ENCODE measurements around the gene MRPL34.
"Not testable (repeated sequence)": the region's sequence is repeated elsewhere in the genome, so short reads cannot be mapped to it uniquely, and the experiment has no call there.

MRPL34 gene

GRCh38 chr19:17275441-17276175, 30.1 kb upstream of the MRPL34 start:
- Mint-ChIP-seq H3K4me3 (no peak overlapping the region), H3K27ac (no peak overlapping the region), H3K36me3 (ENCODE audit: low read depth) (peaks cover 37% of the 10 kb centered on the region)

GRCh38 chr19:17279436-17279835, 26.2 kb upstream of the MRPL34 start:
- H3K27me3 Mint-ChIP-seq: no peaks in the 10 kb centered on the region
- no peak overlapping the region for H3K4me3 Mint-ChIP-seq
- H3K9me3 Mint-ChIP-seq: no peaks in the 10 kb centered on the region
- peaks cover 32% of the 10 kb centered on the region for H3K36me3 Mint-ChIP-seq (ENCODE audit: low read depth)
- H3K27ac Mint-ChIP-seq: no peak overlapping the region
- H3K4me1 Mint-ChIP-seq (ENCODE audit: low read depth): peaks cover 6% of the 10 kb centered on the region

More at GRCh38 chr19:17275441-17276175, 30.1 kb upstream of the MRPL34 start:
- H3K27me3 Mint-ChIP-seq: no peaks in the 10 kb centered on the region
- no peaks in the 10 kb centered on the region for H3K9me3 Mint-ChIP-seq
- no peaks in the 10 kb centered on the region for H3K4me1 Mint-ChIP-seq (ENCODE audit: low read depth)

GRCh38 chr19:17281391-17282304, 24.0 kb upstream of the MRPL34 start, which contains the start of gene ANKLE1:
Gene ANKLE1 (plus strand): TSS chr19:17281901. CDS start chr19:17281921, 20 bp downstream.
- peaks cover 6% of the 10 kb centered on the region for H3K4me1 Mint-ChIP-seq (ENCODE audit: low read depth)
- H3K27me3 Mint-ChIP-seq: no peaks in the 10 kb centered on the region
- no peaks in the 10 kb centered on the region for H3K9me3 Mint-ChIP-seq
- peaks cover 33% of the 10 kb centered on the region for H3K36me3 Mint-ChIP-seq (ENCODE audit: low read depth)
- H3K27ac Mint-ChIP-seq: peak within 1 kb of the TSS; percentile 85
- peak within 1 kb of the TSS; percentile 90 for H3K4me3 Mint-ChIP-seq

GRCh38 chr19:17282488-17283125, 23.1 kb upstream of the MRPL34 start:
- Mint-ChIP-seq H3K27ac (peak overlapping the region; percentile 85), H3K4me3 (peak overlapping the region; percentile 90), H3K36me3 (ENCODE audit: low read depth) (peaks cover 28% of the 10 kb centered on the region), H3K9me3 (no peaks in the 10 kb centered on the region), H3K4me1 (ENCODE audit: low read depth) (peaks cover 6% of the 10 kb centered on the region), H3K27me3 (no peaks in the 10 kb centered on the region)

GRCh38 chr19:17283504-17283996, 22.1 kb upstream of the MRPL34 start:
- H3K36me3 Mint-ChIP-seq (ENCODE audit: low read depth): peaks cover 27% of the 10 kb centered on the region
- no peak overlapping the region for H3K27ac Mint-ChIP-seq
- no peaks in the 10 kb centered on the region for H3K27me3 Mint-ChIP-seq
- peaks cover 6% of the 10 kb centered on the region for H3K4me1 Mint-ChIP-seq (ENCODE audit: low read depth)
- H3K4me3 Mint-ChIP-seq: peak overlapping the region; percentile 90
- no peaks in the 10 kb centered on the region for H3K9me3 Mint-ChIP-seq

GRCh38 chr19:17285415-17286135, 20.1 kb upstream of the MRPL34 start:
- H3K36me3 Mint-ChIP-seq (ENCODE audit: low read depth): peaks cover 27% of the 10 kb centered on the region
- no peaks in the 10 kb centered on the region for H3K9me3 Mint-ChIP-seq
- H3K4me1 Mint-ChIP-seq (ENCODE audit: low read depth): peaks cover 6% of the 10 kb centered on the region
- no peak overlapping the region for H3K27ac Mint-ChIP-seq
- H3K4me3 Mint-ChIP-seq: no peak overlapping the region
- H3K27me3 Mint-ChIP-seq: no peaks in the 10 kb centered on the region

- Mint-ChIP-seq H3K9me3 (no peaks in the 10 kb centered on the region), H3K27ac (no peak overlapping the region), H3K36me3 (ENCODE audit: low read depth) (peaks cover 27% of the 10 kb centered on the region), H3K4me1 (ENCODE audit: low read depth) (peaks cover 3% of the 10 kb centered on the region), H3K27me3 (no peaks in the 10 kb centered on the region), H3K4me3 (no peak overlapping the region)
Observed at GRCh38 chr19:17286263-17286662, 19.4 kb upstream of the MRPL34 start.

GRCh38 chr19:17286752-17287151, 18.9 kb upstream of the MRPL34 start:
- Mint-ChIP-seq H3K9me3 (no peaks in the 10 kb centered on the region), H3K27me3 (no peaks in the 10 kb centered on the region), H3K4me1 (ENCODE audit: low read depth) (peaks cover under 1% of the 10 kb centered on the region), H3K36me3 (ENCODE audit: low read depth) (peaks cover 27% of the 10 kb centered on the region), H3K4me3 (no peak overlapping the region), H3K27ac (no peak overlapping the region)

GRCh38 chr19:17289489-17289888, 16.2 kb upstream of the MRPL34 start:
- Mint-ChIP-seq H3K27me3 (no peaks in the 10 kb centered on the region), H3K9me3 (no peaks in the 10 kb centered on the region), H3K4me1 (ENCODE audit: low read depth) (peaks cover 11% of the 10 kb centered on the region), H3K4me3 (no peak overlapping the region), H3K36me3 (ENCODE audit: low read depth) (peaks cover 18% of the 10 kb centered on the region), H3K27ac (no peak overlapping the region)

GRCh38 chr19:17292301-17293074, 13.2 kb upstream of the MRPL34 start:
- peak overlapping the region; percentile 88 for H3K4me3 Mint-ChIP-seq
- H3K27me3 Mint-ChIP-seq: no peaks in the 10 kb centered on the region
- peaks cover 8% of the 10 kb centered on the region for H3K36me3 Mint-ChIP-seq (ENCODE audit: low read depth)
- H3K9me3 Mint-ChIP-seq: no peaks in the 10 kb centered on the region
- H3K4me1 Mint-ChIP-seq (ENCODE audit: low read depth): peaks cover 23% of the 10 kb centered on the region
- peak overlapping the region; percentile 81 for H3K27ac Mint-ChIP-seq

GRCh38 chr19:17293605-17294004, 12.1 kb upstream of the MRPL34 start:
- no peak overlapping the region for H3K4me3 Mint-ChIP-seq
- H3K4me1 Mint-ChIP-seq (ENCODE audit: low read depth): peaks cover 23% of the 10 kb centered on the region
- peaks cover 13% of the 10 kb centered on the region for H3K36me3 Mint-ChIP-seq (ENCODE audit: low read depth)
- H3K9me3 Mint-ChIP-seq: no peaks in the 10 kb centered on the region
- no peaks in the 10 kb centered on the region for H3K27me3 Mint-ChIP-seq
- H3K27ac Mint-ChIP-seq: no peak overlapping the region

GRCh38 chr19:17294051-17294891, 11.4 kb upstream of the MRPL34 start:
- H3K9me3 Mint-ChIP-seq: no peaks in the 10 kb centered on the region
- peaks cover 23% of the 10 kb centered on the region for H3K4me1 Mint-ChIP-seq (ENCODE audit: low read depth)
- no peaks in the 10 kb centered on the region for H3K27me3 Mint-ChIP-seq
- no peak overlapping the region for H3K4me3 Mint-ChIP-seq
- peaks cover 13% of the 10 kb centered on the region for H3K36me3 Mint-ChIP-seq (ENCODE audit: low read depth)
- no peak overlapping the region for H3K27ac Mint-ChIP-seq

- Mint-ChIP-seq H3K4me1 (ENCODE audit: low read depth) (peaks cover 23% of the 10 kb centered on the region), H3K36me3 (ENCODE audit: low read depth) (peaks cover 13% of the 10 kb centered on the region)
- not testable (repeated sequence) for H3K27ac Mint-ChIP-seq, H3K4me3 Mint-ChIP-seq, H3K27me3 Mint-ChIP-seq, H3K9me3 Mint-ChIP-seq
Observed at GRCh38 chr19:17295551-17295950, 10.1 kb upstream of the MRPL34 start.

All from stimulated activated naive CD8-positive, alpha-beta T cell treated with anti-CD3 and anti-CD28 coated beads, Interleukin-15, Interleukin-2, amounts not matched to agents 100 ng/mL and 50 ng/mL, for 24 hours (primary cell).